Astrocyte of the hippocampus (primary cell): ENCODE results near the gene PDE6H.
A peak's percentile ranks its signal among the peaks of the same experiment; 100 is the strongest.

ENCODE experiments used
- DNase-seq: peaks from one replicate; pipeline ENCODE4 v3.0.0; 2011; ENCODE audit warnings: low read depth, low spot score

The PDE6H gene

DNA sequence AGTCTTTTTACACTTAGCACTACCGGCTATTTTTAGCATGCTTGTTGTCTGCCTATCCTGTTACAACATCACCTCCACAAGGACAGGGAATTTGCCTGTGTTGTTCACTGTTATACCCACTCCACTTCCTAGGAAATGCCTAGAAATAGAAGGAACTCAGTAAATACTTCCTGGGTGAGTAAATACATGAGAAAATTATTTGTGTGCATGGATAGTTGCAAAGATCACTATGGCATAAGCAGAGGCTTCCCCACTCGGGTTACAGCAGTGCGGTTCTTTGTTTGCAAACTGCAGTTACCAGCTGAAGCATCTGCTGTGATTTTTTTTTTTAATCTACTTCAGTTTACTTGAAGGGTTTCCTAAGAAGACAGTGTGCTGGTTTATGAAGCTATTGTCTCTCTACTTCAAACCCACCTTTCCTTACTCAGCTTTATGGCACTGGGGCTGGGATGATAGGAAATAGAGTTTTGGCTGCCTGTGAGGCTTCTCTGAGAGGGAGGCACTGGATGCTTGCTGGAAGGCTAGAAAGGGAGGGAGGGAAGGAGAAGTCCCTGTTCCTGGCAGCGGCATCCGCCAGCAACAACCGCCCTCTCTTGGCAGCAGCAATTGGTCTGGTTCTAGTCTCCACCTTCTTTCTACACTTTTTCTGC is 29.0 kb downstream of the PDE6H start:
- DNase-seq = peak; percentile 63

DNA sequence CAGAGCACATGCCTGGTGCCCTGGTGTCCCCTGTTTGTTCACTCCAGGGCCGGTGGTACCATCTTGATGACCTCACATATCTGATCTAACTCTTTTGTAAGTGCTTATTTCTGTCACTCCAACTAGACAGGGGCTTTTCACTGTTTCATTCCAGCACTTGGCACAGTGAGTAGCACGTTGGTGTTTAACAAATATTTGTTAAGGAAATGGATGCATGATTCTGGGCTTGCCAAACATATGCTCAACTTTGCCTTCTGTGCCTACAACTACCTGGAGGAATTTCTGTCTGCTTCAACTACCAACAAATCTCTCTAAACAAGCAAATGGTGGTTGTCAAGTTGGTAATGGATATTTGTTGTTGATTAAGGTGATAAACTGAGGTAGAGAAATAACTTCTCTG is 31.6 kb downstream of the PDE6H start:
- DNase-seq = no peak

DNA sequence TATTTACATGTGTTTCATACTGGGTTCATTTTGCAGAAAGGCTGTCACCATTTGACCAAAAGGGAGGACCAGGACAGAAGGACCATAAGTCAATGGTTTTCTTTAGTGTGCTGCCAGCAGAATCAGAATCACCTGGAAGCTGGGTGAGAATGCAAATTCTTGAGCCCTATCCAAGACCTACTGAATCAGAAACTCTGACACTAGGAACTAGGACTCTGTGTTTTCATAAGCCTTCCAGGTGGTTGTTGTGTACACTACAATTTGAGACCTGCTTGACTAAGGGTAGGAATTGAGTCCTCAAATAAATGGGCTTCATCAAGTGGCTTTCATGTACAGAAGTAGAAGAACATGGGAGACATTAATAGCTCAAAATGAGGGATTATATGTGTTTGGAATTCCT is 32.2 kb downstream of the PDE6H start:
- no peak for DNase-seq

DNA sequence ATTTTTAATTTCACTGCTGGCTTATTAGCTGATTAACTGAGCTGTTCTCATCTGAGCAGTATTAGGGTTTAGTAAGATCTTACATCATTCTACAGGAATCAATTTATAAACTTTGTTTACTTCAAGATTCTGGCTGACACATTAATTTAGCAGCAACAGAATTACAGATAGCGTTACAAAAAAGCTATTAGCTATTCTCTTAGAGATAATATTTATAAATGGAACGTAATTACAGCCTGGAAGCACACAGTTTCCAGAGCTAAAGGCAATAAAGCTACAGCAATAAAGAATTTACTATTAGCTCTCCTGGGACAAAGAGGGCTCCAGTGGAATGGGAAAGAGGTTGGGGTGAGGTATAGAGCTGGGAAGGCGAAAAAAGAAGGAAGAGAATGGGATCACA is 34.7 kb downstream of the PDE6H start:
- no peak for DNase-seq

DNA sequence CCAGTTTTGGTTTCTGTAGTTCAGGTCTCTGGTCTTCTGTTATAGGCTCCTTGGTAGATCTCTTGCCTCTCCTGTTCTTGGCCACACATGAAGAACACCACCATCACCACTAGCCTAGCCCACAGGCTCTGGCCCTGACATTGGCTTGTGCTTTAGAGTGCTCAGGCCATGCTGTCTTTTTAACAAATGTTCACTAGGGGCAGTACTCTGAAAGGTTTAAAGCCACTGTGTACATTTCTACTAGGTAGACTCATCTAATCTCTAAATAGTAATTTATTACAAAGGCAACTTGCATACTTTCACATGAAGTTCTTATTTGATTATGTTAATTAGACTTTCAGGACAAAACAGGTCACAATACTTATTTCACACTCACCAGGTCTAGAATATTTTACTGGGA is 38.3 kb downstream of the PDE6H start:
- no peak for DNase-seq

DNA sequence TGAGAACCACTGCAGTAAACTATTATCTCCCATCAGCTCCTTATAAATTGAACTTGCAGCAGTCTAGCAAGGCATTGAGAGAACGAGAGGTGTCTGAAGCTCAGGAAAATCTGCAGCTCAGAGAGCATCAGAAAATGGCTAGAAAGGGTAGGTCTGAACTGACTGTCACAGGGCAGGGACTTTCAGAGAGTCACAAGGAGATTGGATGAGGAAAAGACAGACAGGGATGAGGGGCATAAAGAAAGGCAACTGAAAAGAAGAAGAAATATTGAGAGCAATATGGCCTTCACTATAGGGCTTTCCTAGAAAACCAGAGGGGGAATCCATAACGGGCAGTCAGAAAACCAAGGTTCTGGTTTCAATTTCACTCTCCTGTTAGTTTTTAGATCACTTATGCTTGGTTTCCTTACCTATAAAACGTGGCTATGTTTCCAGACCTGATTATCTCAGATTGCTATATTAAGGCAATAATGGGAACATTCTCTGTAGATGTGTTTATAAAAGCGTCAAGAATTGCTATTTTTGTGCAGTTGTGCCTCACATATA is 40.9 kb downstream of the PDE6H start:
- no peak for DNase-seq

DNA sequence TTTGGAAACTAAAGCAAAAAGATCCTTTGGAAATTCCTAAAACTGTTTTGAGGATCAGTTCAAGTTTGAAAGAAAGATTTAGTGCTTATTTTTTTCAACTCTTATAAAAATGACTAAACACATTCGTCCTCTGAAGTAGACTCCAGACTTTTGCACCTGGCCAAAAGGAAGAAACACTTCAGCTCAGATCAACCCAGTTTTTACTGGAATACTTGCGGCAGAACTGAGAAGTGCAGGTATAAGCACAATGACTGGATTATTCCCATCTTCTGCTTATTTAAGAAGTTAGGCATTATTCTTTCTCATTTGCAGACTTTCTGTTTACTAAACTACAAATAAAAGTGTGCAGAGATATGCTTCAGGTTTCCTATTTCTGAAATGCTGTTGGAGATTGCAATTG is 41.9 kb downstream of the PDE6H start:
- no peak for DNase-seq

DNA sequence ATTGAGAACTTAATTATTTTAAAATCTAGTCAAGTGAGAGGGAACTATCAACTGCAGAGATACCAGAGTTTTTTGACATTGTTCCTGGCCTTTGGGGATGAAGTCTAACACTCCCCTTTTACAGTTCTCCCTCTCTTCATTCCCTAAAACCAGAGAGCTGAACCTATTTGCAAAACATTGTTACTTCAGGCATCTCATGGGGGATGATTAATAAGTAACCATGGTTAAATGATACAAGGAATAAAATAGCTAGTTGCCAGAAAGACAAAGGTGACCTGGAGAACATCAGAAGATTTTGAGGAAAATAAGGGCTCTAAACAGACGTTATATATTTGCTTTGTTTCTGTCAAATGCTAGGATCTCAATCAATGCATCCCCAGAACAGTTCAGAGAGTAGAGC is 42.3 kb downstream of the PDE6H start:
- no peak for DNase-seq

DNA sequence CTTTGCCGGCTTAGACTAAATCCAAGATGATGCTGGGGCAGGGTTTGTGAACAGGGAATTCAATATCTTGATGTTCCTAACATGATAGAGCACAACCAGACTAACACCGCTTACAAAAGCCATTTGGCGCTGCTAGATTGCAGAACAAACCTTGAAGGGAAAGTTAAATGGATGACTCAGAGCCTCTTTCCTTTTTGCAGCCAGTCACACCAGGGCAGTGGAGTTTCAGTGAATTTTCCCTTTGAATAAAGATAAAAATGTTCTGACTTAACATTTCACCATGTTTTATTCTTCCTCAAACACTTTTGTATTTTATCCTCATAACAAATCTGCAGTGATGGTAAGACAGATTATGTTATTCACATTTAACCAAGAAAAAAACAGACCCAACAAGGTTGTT is 47.3 kb downstream of the PDE6H start:
- no peak for DNase-seq
